Measurements from ENCODE around the gene ATP2B3. TPM values are rescaled to one million over a fixed set of nuclear protein-coding genes. Genes with fewer than 3 reads are reported as not detected.

ATP2B3 gene
- total RNA-seq, 1 experiment from 2014 or later, result 0.35 TPM

- H3K56ac ChIP-seq (ENCODE audit: insufficient read length, low read depth, low read length), result no peak overlapping the region
- peaks cover 0 to 2% (median 0%) of the 10 kb centered on the region in 3 experiments; a peak in 1 of 7 replicates for H3K36me3 Mint-ChIP-seq (ENCODE audit: insufficient read depth in 1 of 3, low read depth in 3 of 3)
- no peak overlapping the region for H4K91ac ChIP-seq (ENCODE audit: insufficient read length, low read depth, low read length)
- peaks cover 2 to 6% of the 10 kb centered on the region in 2 experiments; a peak in 2 of 4 replicates for H3K4me1 Mint-ChIP-seq
- H4K20me1 ChIP-seq (ENCODE audit: control insufficient read depth, insufficient read depth, insufficient read length), result peaks cover 2% of the 10 kb centered on the region
- H3K9ac ChIP-seq (ENCODE audit: extremely low read depth, insufficient read length, low read length), result no peak overlapping the region
- no peak overlapping the region for H3T11ph ChIP-seq (ENCODE audit: low read length)
- no peaks in the 10 kb centered on the region for H3K79me1 ChIP-seq (ENCODE audit: insufficient read depth, low read depth, low read length, poor library complexity, severe bottlenecking)
- H3K4me1 ChIP-seq (ENCODE audit: insufficient read depth, low read length), result no peaks in the 10 kb centered on the region
- no peak overlapping the region for H3K14ac ChIP-seq (ENCODE audit: insufficient read depth, low read length)
- H4K8ac ChIP-seq (replicated peaks; ENCODE audit: insufficient read length, low read depth, low read length), result no peak overlapping the region
- H3K27me3 Mint-ChIP-seq (ENCODE audit: low read depth), result peaks cover 4% of the 10 kb centered on the region
- no peak overlapping the region for H2AK5ac ChIP-seq (ENCODE audit: insufficient read length, low read length)
- H2BK12ac ChIP-seq (ENCODE audit: insufficient read length, low read depth, low read length), result no peak overlapping the region
- H3K18ac ChIP-seq (ENCODE audit: insufficient read length, low read depth, low read length), result no peak overlapping the region
- H3K23me2 ChIP-seq (ENCODE audit: insufficient read length, low read depth, low read length, poor library complexity, severe bottlenecking), result no peaks in the 10 kb centered on the region
- no peak for DNase-seq
- no peaks in the 10 kb centered on the region for H3K79me2 ChIP-seq (ENCODE audit: insufficient read depth, low read length)
- H4K5ac ChIP-seq (ENCODE audit: insufficient read length, low read depth, low read length), result no peak overlapping the region
- no CpG with 5 or more reads among the region's 14 CpGs for WGBS (ENCODE audit: extremely low coverage, insufficient read length, low lambda C conversion rate)
- no peak overlapping the region for H3K4me2 ChIP-seq (ENCODE audit: insufficient read depth, insufficient read length, low read length)
- H3K9me3 Mint-ChIP-seq, result peaks cover 58 to 65% of the 10 kb centered on the region in 2 experiments
- no peak overlapping the region for H2AFZ ChIP-seq (ENCODE audit: low read length)
- no peak overlapping the region for H3K27ac ChIP-seq (ENCODE audit: insufficient read length, low read depth, low read length)
- no peak overlapping the region for H3K23ac ChIP-seq (ENCODE audit: insufficient read length, low read depth, low read length)
- no peak overlapping the region for H3K27ac Mint-ChIP-seq
- H2BK120ac ChIP-seq (ENCODE audit: low read depth, low read length, poor library complexity, severe bottlenecking), result no peak overlapping the region
- no peak overlapping the region; the same call in 1 of the 2 replicates for H2BK15ac ChIP-seq (ENCODE audit: low read depth, low read length)
- no peak overlapping the region for H2BK5ac ChIP-seq (ENCODE audit: insufficient read length, low read length)
- H3K27me3 ChIP-seq (ENCODE audit: insufficient read depth, low read length), result no peaks in the 10 kb centered on the region; the same call in 1 of the 2 replicates
- peaks cover 31% of the 10 kb centered on the region for H3K9me3 ChIP-seq (ENCODE audit: control insufficient read depth, low read depth, low read length)
- no peak overlapping the region for H2BK20ac ChIP-seq (ENCODE audit: low read depth, low read length, poor library complexity, severe bottlenecking)
- H3K4me3 Mint-ChIP-seq, result no peak overlapping the region
- TF ChIP-seq CTCF (conservative IDR thresholded peaks at IDR 0.05), result no peak
- no peak overlapping the region for H3K4ac ChIP-seq (ENCODE audit: low read depth, low read length)
These were observed 7.8 kb upstream of the ATP2B3 start for GRCh38 chrX:153509592-153509991.

Data from H9 (cell line).